NT2/D1 (cell line): ENCODE measurements around the gene SMIM38.

Source experiments
- DNase-seq: peaks from one replicate; pipeline ENCODE4 v3.0.0-alpha.2; 2011; ENCODE audit warnings: low read depth, low spot score
- H3K27me3 ChIP-seq: 2 replicates; pipeline ENCODE4 v1.6.0; 2011; ENCODE audit warnings: mild to moderate bottlenecking; ENCODE audit not compliant: insufficient read length, insufficient read depth
- H3K36me3 ChIP-seq: 2 replicates; pipeline ENCODE4 v1.6.1; 2011; ENCODE audit warnings: mild to moderate bottlenecking, low read length, mixed read lengths; ENCODE audit not compliant: insufficient read depth, insufficient read length
- H3K4me1 ChIP-seq: 2 replicates; pipeline ENCODE4 v1.5.1; 2011; ENCODE audit not compliant: insufficient read depth, insufficient read length
- H3K4me3 ChIP-seq: 2 replicates; pipeline ENCODE4 v1.5.1; 2011; ENCODE audit warnings: low read depth; ENCODE audit not compliant: insufficient read length
- H3K9ac ChIP-seq: 2 replicates; pipeline ENCODE4 v1.6.0; 2011; ENCODE audit warnings: low read depth; ENCODE audit not compliant: insufficient read length
- H3K9me3 ChIP-seq: 2 replicates; pipeline ENCODE4 v1.5.1; 2011; ENCODE audit warnings: mild to moderate bottlenecking, low read length; ENCODE audit not compliant: insufficient read depth
- SUZ12 ChIP-seq: IDR thresholded peaks from 2 replicates; pipeline ENCODE4 v1.6.1; 2011; ENCODE audit not compliant: insufficient read length, insufficient read depth; ENCODE audit errors: extremely low read depth
- YY1 ChIP-seq: IDR thresholded peaks from 2 replicates; pipeline ENCODE4 v1.6.1; 2011; ENCODE audit not compliant: insufficient read length, insufficient read depth
- ZNF274 ChIP-seq: IDR thresholded peaks from 2 replicates; pipeline ENCODE4 v1.6.1; 2011; ENCODE audit warnings: mild to moderate bottlenecking, low read depth, low read length

SMIM38 gene

DNA sequence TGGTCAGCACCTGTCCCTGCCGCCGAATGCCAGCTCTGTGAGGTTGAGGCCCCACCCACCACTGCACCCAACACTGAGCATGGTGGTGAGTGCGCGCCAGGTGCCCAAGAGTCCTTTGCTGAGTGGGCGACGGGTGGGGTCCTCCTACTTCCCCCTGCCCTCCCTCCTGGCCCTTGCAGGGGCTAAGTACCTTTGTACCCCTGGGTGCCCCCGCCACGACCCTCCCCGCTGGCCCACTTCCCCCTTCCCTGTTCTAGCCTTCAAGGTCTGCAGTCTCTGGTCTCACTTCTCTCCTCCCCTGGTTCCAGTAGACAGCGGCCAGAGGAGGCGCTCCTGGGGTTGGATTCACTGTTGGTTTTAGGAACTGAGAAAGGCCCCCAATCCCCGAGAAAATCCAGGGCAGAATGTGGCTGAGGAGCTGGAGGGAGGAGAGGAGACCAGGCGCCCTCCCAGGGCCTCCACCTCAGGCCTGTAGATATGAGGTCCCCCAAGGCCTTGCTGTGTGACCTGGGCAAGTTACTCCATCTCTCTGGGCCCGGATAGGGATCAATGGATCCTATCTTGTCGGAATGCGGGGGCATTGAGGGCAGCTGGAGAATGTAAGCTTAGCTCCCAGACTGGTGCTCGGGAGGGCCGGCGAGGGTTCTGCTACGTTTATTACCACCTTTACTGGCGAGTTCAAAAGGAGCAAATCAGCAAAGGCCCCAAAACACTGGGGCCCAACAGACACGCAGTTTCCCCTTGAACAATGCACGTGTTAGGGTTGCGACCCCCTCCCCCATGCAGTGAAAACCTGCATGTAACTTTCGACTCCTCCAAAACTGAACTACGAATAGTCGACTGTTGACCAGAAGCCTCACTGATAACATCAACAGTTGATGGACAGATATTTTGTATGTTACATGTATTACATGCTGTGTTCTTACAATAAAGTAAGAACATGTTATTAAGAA lies 31.9 kb upstream of the SMIM38 start:
- H3K36me3 ChIP-seq, result no peaks in the 10 kb centered on the region
- peaks cover 10% of the 10 kb centered on the region for H3K9me3 ChIP-seq
- H3K9ac ChIP-seq, result peak overlapping the region; percentile 76
- H3K4me3 ChIP-seq, result peak overlapping the region; percentile 9
- TF ChIP-seq YY1 (no peak), SUZ12 (no peak), ZNF274 (no peak)
- H3K27me3 ChIP-seq, result no peaks in the 10 kb centered on the region
- DNase-seq, result no peak
- H3K4me1 ChIP-seq, result peaks cover 28% of the 10 kb centered on the region

DNA sequence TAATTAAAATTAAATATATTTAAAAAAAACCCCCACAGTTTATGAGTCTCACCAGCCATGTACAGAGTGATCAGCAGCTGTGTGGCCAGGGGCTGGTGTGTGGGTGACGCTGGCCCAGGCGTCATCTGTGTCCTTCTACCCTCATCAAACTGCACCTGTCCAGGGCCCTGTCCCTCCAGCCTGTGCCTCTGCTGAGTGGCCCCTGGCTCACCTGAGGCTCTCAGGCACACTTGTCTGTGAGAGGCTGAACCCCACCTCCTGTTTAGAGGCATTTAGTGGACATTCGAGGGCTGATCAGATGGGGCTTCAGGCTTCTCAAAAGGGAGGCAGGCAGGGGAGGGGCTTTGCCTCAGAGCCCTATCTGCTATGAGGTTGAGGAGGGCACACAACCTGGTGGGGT lies 29.9 kb upstream of the SMIM38 start:
- H3K9ac ChIP-seq, result no peak overlapping the region
- H3K9me3 ChIP-seq, result peaks cover 6% of the 10 kb centered on the region
- TF ChIP-seq SUZ12 (no peak), YY1 (no peak)
- H3K4me3 ChIP-seq, result no peak overlapping the region
- no peaks in the 10 kb centered on the region for H3K36me3 ChIP-seq
- H3K4me1 ChIP-seq, result peaks cover 26% of the 10 kb centered on the region
- no peak for DNase-seq
- H3K27me3 ChIP-seq, result no peaks in the 10 kb centered on the region

DNA sequence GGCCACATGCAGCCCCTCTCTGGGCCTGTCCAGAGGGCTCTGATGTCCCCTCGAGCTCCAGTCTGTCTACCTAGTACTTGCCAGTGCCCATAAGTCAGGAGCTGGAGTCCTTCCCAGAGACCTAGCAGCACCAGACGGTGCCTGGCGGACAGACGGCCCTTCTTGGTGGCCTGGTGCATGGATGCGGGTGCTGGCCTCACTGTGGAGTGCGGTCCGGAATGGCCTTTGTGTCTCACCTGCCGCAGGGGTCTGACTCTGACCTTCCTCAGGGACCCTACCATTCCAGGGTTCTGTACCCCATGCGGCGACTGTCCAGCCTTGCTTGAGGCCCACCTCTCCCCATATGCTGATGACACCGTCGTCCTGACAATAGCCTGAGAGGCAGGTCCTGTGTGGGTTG lies 29.4 kb upstream of the SMIM38 start:
- H3K36me3 ChIP-seq, result no peaks in the 10 kb centered on the region
- H3K9me3 ChIP-seq, result peaks cover 6% of the 10 kb centered on the region
- H3K4me3 ChIP-seq, result no peak overlapping the region
- TF ChIP-seq ZNF274 (no peak), SUZ12 (no peak), YY1 (no peak)
- DNase-seq, result no peak
- H3K4me1 ChIP-seq, result peaks cover 27% of the 10 kb centered on the region
- H3K27me3 ChIP-seq, result no peaks in the 10 kb centered on the region
- H3K9ac ChIP-seq, result no peak overlapping the region

DNA sequence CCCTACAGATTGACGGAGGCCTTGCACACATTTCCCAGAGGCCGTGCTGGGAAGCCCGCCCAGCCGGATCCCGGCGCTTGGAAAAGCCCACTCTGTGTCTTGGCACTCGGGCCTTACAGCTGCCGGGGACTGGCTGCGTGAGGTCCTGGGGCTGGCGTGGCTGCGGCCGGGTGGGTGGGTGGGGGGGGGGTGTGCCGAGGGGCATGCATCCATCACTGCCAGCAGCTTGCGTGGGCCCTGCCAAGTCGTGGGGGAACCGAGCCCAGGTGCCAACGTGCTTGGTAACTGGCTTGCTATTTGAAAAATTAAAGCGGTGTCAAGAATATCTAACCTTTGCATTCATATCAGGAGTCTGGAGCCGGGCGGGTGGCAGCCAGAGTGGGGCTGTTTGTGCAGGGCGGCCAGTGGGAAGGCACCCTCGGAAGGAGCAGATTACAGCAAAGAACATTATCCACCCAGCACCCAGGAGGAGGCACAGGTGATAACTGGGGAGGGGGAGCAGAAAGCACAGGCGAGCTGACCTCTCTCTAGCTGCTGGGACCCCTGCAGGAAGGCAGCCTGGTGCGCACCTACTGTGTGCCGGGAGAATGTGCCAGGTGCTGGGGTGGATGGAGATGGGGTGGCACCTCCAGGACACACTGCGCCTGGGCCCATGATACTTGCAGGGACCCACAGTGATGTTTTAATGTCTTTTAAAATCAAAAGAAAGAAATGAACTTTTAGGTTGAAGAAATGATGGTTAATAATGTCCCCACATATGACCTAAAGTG lies 28.5 kb upstream of the SMIM38 start:
- no peaks in the 10 kb centered on the region for H3K27me3 ChIP-seq
- no peaks in the 10 kb centered on the region for H3K36me3 ChIP-seq

DNA sequence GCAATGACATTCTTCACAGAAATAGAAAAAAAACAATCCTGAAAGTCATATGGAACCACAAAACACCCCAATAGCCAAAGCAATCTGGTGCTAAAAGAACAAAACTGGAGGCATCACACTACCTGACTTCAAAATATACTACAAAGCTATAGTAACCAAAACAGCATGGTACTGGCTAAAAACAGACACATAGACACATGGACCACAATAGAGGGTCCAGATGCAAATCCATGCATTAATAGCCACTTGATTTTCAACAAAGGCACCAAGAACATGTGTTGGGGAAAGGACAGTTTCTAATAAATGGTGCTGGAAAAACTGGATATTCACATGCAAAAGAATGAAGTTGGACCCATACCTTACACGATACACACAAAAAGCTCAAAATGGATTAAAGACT lies 27.9 kb upstream of the SMIM38 start:
- Histone ChIP-seq H3K36me3 (no peaks in the 10 kb centered on the region), H3K4me3 (no peak overlapping the region), H3K9ac (no peak overlapping the region), H3K27me3 (no peaks in the 10 kb centered on the region), H3K9me3 (peaks cover 8% of the 10 kb centered on the region), H3K4me1 (peaks cover 23% of the 10 kb centered on the region)
- TF ChIP-seq SUZ12 (no peak), ZNF274 (no peak), YY1 (no peak)
- no peak for DNase-seq

More for the DNA sequence above, 28.5 kb upstream of the SMIM38 start:
- TF ChIP-seq ZNF274, result no peak
- TF ChIP-seq YY1, result no peak
- TF ChIP-seq SUZ12, result no peak
- H3K9me3 ChIP-seq, result peaks cover 6% of the 10 kb centered on the region
- H3K9ac ChIP-seq, result no peak overlapping the region
- H3K4me3 ChIP-seq, result no peak overlapping the region
- peaks cover 25% of the 10 kb centered on the region for H3K4me1 ChIP-seq
- DNase-seq, result no peak

DNA sequence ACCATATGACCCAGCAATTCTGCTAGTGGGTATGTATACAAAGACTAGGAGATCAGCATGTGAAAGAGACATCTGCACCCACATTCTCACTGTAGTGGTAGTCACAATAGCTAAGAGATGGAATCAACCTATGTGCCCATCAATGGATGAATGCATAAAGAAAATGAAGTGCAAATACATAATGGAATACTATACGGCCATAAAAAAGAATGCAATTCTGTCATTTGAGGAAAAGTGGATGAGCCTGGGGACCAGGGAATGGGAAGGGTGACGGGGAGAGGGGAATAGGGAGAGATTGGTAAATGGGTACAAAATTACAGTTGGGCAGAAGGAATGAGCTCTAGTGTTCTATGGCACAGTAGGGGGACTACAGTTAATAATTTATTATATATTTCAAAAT lies 26.7 kb upstream of the SMIM38 start:
- no peak overlapping the region for H3K9ac ChIP-seq
- TF ChIP-seq SUZ12 (no peak), YY1 (no peak), ZNF274 (no peak)
- H3K4me3 ChIP-seq, result no peak overlapping the region
- peaks cover 15% of the 10 kb centered on the region for H3K9me3 ChIP-seq
- no peaks in the 10 kb centered on the region for H3K27me3 ChIP-seq
- H3K4me1 ChIP-seq, result peaks cover 15% of the 10 kb centered on the region
- H3K36me3 ChIP-seq, result no peaks in the 10 kb centered on the region
- DNase-seq, result no peak

DNA sequence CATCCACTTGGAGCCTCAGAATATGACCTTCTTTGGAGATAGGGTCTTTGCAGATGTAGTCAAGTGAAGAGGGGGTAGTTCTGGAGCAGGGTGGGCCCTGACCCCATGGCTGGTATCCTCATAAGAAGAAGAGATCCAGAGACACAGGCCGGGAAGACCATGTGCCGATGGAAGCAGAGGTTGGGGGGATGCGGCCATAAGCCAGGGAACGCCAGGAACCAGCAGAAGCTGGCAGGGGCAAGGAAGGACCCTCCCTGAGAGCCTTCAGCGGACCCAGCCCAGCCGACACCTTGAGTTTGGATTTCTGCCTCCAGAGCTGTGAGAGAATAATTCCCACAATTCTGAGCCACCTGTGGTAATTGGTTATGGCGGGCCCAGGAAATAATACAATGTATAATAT lies 26.1 kb upstream of the SMIM38 start:
- Histone ChIP-seq H3K9ac (no peak overlapping the region), H3K4me3 (no peak overlapping the region), H3K9me3 (peaks cover 15% of the 10 kb centered on the region), H3K36me3 (no peaks in the 10 kb centered on the region), H3K27me3 (no peaks in the 10 kb centered on the region), H3K4me1 (peaks cover 15% of the 10 kb centered on the region)
- DNase-seq, result no peak
- TF ChIP-seq SUZ12 (no peak), YY1 (no peak), ZNF274 (no peak)
